ENCODE results near the gene MIOX.

The MIOX gene

DNA sequence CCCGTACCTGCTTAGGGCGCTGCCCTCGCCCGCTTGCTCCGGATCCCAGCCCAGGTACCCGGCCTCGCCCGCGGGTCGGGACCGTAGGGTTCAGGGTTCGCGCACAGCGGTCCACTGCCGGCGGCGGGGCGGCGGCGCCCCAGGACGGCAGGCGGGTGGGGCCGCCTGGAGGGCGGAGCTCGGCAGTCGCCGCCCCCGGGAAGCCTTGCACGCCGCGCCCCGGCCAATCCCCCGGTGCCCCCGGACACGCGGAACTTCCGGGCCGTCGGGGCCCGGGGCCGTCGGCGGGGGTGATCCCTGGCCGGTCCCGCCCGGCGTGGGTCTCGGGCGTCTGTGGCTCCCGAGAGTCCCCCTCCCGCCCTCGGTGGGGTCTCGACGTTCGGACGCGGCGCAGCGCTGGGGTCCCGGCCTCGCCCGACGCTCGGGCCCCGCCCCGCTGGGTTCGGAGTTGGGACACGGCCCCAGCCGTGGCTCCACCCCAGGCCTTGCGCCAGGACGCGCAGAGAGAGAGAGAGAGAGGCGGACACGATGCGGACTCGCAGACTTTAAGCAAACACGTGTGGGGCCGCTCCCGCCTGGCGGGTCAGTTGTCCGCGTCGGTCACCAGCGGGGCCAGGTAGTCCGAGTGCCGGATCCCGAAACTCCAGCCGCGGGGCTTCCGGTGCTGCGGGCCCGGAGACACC lies 43.4 kb downstream of the MIOX start, which contains the start of gene TYMP:
TYMP (minus strand) TSS at position 116 of the 683 bp plus-strand sequence. CDS start 303 bp downstream, outside the sequence.
- H3K27ac ChIP-seq = peak within 1 kb of the TSS; percentile 88
- H3K36me3 ChIP-seq (ENCODE audit: control insufficient read depth, insufficient read depth, low read length) = no peaks in the 10 kb centered on the region
- peaks cover 9% of the 10 kb centered on the region for H3K4me1 ChIP-seq
- no peaks in the 10 kb centered on the region for H3K27me3 ChIP-seq (ENCODE audit: control insufficient read depth, insufficient read depth, low read length)
- TF ChIP-seq, protein P1, sequence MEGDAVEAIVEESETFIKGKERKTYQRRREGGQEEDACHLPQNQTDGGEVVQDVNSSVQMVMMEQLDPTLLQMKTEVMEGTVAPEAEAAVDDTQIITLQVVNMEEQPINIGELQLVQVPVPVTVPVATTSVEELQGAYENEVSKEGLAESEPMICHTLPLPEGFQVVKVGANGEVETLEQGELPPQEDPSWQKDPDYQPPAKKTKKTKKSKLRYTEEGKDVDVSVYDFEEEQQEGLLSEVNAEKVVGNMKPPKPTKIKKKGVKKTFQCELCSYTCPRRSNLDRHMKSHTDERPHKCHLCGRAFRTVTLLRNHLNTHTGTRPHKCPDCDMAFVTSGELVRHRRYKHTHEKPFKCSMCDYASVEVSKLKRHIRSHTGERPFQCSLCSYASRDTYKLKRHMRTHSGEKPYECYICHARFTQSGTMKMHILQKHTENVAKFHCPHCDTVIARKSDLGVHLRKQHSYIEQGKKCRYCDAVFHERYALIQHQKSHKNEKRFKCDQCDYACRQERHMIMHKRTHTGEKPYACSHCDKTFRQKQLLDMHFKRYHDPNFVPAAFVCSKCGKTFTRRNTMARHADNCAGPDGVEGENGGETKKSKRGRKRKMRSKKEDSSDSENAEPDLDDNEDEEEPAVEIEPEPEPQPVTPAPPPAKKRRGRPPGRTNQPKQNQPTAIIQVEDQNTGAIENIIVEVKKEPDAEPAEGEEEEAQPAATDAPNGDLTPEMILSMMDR (IDR thresholded peaks at IDR 0.05) = no peak
- peak within 1 kb of the TSS; percentile 99 for H3K4me2 ChIP-seq (ENCODE audit: low read length)
- H3K9me3 ChIP-seq (ENCODE audit: control insufficient read depth, low read length) = no peaks in the 10 kb centered on the region
- no peaks in the 10 kb centered on the region for H3K79me2 ChIP-seq
- peak within 1 kb of the TSS; percentile 76 for H2AFZ ChIP-seq
- peak within 1 kb of the TSS; percentile 19 for H3K9ac ChIP-seq
- peak within 1 kb of the TSS; percentile 95 for H3K4me3 ChIP-seq (ENCODE audit: low read depth, low read length)

DNA sequence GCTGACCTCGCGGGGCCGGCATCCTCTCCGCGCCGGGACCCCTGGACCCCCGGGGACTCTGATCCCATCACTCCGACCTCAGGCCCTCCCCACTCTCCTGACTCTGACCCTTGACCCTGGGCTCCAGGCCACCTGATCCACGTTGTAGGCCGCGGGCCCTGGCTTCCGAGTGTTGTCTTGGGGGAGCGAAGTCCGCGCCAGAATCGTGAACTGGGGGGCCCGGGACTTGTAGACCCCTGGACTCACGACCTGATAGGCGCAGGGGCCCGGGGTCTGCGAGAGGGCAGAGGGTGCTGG lies 43.9 kb downstream of the MIOX start:
- TF ChIP-seq, protein P1 (IDR thresholded peaks at IDR 0.05) = no peak
- peak overlapping the region; percentile 99 for H3K4me2 ChIP-seq (ENCODE audit: low read length)
- H3K4me1 ChIP-seq = peaks cover 9% of the 10 kb centered on the region
- peak overlapping the region; percentile 95 for H3K4me3 ChIP-seq (ENCODE audit: low read depth, low read length)
- no peaks in the 10 kb centered on the region for H3K9me3 ChIP-seq (ENCODE audit: control insufficient read depth, low read length)
- no peaks in the 10 kb centered on the region for H3K36me3 ChIP-seq (ENCODE audit: control insufficient read depth, insufficient read depth, low read length)
- H3K9ac ChIP-seq = peak overlapping the region; percentile 19
- no peaks in the 10 kb centered on the region for H3K79me2 ChIP-seq
- peak overlapping the region; percentile 88 for H3K27ac ChIP-seq
- H3K27me3 ChIP-seq (ENCODE audit: control insufficient read depth, insufficient read depth, low read length) = no peaks in the 10 kb centered on the region
- peak overlapping the region; percentile 58 for H2AFZ ChIP-seq

DNA sequence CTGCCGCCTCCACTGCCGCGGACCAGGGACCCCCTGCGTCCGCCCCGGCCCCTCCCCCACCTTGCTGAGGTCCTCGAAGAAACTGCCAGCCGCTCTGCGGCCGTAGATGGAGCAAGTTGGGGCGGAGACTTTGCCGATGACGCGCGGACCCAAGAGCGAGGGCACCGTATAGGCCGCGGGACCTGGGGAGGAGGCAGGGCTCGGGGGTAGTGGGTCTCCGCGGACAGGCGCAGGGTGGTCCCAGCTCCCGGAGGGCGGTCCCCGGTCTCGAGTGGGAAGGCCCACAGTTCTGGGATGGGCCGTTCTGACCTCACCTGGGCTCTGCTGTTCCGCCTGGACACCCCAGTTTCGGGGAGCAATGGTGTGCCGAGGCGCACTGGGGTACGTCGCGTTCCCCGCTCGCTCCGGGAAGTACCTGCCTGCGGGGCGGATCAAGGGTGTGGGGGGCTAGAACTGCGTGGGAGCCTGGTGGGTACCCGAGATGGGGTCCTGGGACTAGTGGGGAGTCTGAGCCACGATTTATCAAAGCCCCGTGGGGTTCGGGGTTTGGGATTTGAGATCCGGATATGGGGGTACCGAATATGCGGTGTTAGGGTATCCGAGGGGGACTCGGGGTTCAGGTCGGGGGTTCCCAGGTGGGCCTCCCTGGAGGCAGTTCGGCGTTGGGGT lies 44.4 kb downstream of the MIOX start:
- TF ChIP-seq, protein P1 (IDR thresholded peaks at IDR 0.05) = no peak
- Histone ChIP-seq H3K4me2 (ENCODE audit: low read length) (peak overlapping the region; percentile 99), H3K4me3 (ENCODE audit: low read depth, low read length) (peak overlapping the region; percentile 95), H3K27ac (peak overlapping the region; percentile 88), H2AFZ (peak overlapping the region; percentile 76), H3K9ac (peak overlapping the region; percentile 67), H3K27me3 (ENCODE audit: control insufficient read depth, insufficient read depth, low read length) (no peaks in the 10 kb centered on the region), H3K36me3 (ENCODE audit: control insufficient read depth, insufficient read depth, low read length) (no peaks in the 10 kb centered on the region), H3K79me2 (no peaks in the 10 kb centered on the region), H3K4me1 (peaks cover 9% of the 10 kb centered on the region), H3K9me3 (ENCODE audit: control insufficient read depth, low read length) (no peaks in the 10 kb centered on the region)

DNA sequence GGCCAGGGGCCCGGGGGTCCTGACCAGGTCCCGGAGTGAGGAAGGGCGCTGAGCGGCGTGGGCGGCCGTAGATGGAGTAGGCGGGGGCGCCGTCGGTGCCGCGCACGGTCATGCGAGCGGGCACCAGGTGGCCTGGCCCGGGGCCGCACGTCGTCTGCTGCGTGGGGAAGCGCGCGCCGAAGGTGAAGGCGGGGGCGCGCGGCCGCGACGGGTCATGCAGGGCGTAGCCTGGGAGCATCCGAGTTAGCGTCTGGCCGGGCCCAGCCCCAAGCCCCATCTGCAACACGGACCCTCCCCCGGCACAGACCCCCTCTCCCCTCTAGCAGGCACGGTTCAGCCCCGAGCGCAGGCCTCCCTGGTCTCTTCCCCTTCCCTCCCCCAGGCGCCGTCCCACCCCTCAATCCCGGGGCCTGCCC lies 44.9 kb downstream of the MIOX start:
- Histone ChIP-seq H3K36me3 (ENCODE audit: control insufficient read depth, insufficient read depth, low read length) (no peaks in the 10 kb centered on the region), H3K4me2 (ENCODE audit: low read length) (peak overlapping the region; percentile 99), H3K27ac (peak overlapping the region; percentile 88), H2AFZ (peak overlapping the region; percentile 76), H3K9ac (peak overlapping the region; percentile 67), H3K4me1 (peaks cover 9% of the 10 kb centered on the region), H3K27me3 (ENCODE audit: control insufficient read depth, insufficient read depth, low read length) (no peaks in the 10 kb centered on the region), H3K9me3 (ENCODE audit: control insufficient read depth, low read length) (no peaks in the 10 kb centered on the region), H3K79me2 (no peaks in the 10 kb centered on the region), H3K4me3 (ENCODE audit: low read depth, low read length) (peak overlapping the region; percentile 95)
- TF ChIP-seq, protein P1 (IDR thresholded peaks at IDR 0.05) = no peak

Data from parathyroid adenoma (tissue), 2 donors.